Measurements from ENCODE around the gene CDK12. TPM values are rescaled to one million over a fixed set of nuclear protein-coding genes. Genes with fewer than 3 reads are reported as not detected.
A peak's percentile ranks its signal among the peaks of the same experiment; 100 is the strongest.

Gene CDK12
- total and polyA plus RNA-seq, 9 of the 15 experiments (the other 6 are each of a cell fraction or from before 2014, with no cell fraction given), result 3.4 to 65.6 (median 36.8) TPM

- no peak for TF ChIP-seq CHAMP1 (IDR thresholded peaks at IDR 0.05)
- peak; percentile 65 for TF ChIP-seq EP300 (IDR thresholded peaks at IDR 0.05; ENCODE audit: low read length)
- no peak for TF ChIP-seq ELF4 (CRISPR knock-in tag; IDR thresholded peaks at IDR 0.05)
- TF ChIP-seq COPS2 (conservative IDR thresholded peaks at IDR 0.05), result no peak
- no peak for TF ChIP-seq ZBTB26 (CRISPR knock-in tag; IDR thresholded peaks at IDR 0.05)
- TF ChIP-seq ZNF79 (CRISPR knock-in tag; IDR thresholded peaks at IDR 0.05; ENCODE audit: low read depth), result no peak
- peak; percentile 64 for TF ChIP-seq HMBOX1 (IDR thresholded peaks at IDR 0.05)
- TF ChIP-seq L3MBTL2 (IDR thresholded peaks at IDR 0.05), result no peak
- TF ChIP-seq ERF (CRISPR knock-in tag; IDR thresholded peaks at IDR 0.05), result no peak
- TF ChIP-seq CTCFL (IDR thresholded peaks at IDR 0.05; ENCODE audit: borderline replicate concordance, insufficient read depth, low read depth, low read length, poor library complexity, severe bottlenecking), result no peak
- no peak for TF ChIP-seq SRSF9 (IDR thresholded peaks at IDR 0.05; ENCODE audit: borderline replicate concordance, low read depth, low read length)
- 0 out of 2 replicates have a peak, but pooled peaks have one; percentile 41 for TF ChIP-seq ADNP (tag; IDR thresholded peaks at IDR 0.05)
- TF ChIP-seq ETV5 (CRISPR knock-in tag; IDR thresholded peaks at IDR 0.05; ENCODE audit: low read depth), result no peak
- TF ChIP-seq, protein P1, sequence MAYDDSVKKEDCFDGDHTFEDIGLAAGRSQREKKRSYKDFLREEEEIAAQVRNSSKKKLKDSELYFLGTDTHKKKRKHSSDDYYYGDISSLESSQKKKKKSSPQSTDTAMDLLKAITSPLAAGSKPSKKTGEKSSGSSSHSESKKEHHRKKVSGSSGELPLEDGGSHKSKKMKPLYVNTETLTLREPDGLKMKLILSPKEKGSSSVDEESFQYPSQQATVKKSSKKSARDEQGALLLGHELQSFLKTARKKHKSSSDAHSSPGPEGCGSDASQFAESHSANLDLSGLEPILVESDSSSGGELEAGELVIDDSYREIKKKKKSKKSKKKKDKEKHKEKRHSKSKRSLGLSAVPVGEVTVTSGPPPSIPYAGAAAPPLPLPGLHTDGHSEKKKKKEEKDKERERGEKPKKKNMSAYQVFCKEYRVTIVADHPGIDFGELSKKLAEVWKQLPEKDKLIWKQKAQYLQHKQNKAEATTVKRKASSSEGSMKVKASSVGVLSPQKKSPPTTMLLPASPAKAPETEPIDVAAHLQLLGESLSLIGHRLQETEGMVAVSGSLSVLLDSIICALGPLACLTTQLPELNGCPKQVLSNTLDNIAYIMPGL (CRISPR knock-in tag; IDR thresholded peaks at IDR 0.05), result no peak
- no peak for TF ChIP-seq FOXK2 (conservative IDR thresholded peaks at IDR 0.05 in 1 of 2, IDR thresholded peaks at IDR 0.05 in 1 of 2; ENCODE audit: low read depth in 2 of 2)
- no peak for TF ChIP-seq NR2C2 (CRISPR knock-in tag; IDR thresholded peaks at IDR 0.05)
- peak; percentile 57; the same call in 1 of the 2 replicates for TF ChIP-seq NR2C2 (tag; IDR thresholded peaks at IDR 0.05)
- no peak for TF ChIP-seq MCM7 (IDR thresholded peaks at IDR 0.05)
- no peak for TF ChIP-seq HDGF (IDR thresholded peaks at IDR 0.05)
- TF ChIP-seq NR4A1 (CRISPR knock-in tag; IDR thresholded peaks at IDR 0.05), result no peak
- no peak for TF ChIP-seq NR4A1 (tag; IDR thresholded peaks at IDR 0.05)
- TF ChIP-seq DIDO1 (tag; IDR thresholded peaks at IDR 0.05; ENCODE audit: low read depth), result no peak
- no peak for TF ChIP-seq KLF10 (CRISPR knock-in tag; IDR thresholded peaks at IDR 0.05)
Measured at GRCh38 chr17:39536468-39536867, 75.2 kb downstream of the CDK12 start (continued).

Data from K562 (cell line).